Prostate gland (tissue), 2 donors: Measurements from ENCODE around the gene NSG2. TPM values are rescaled to one million over a fixed set of nuclear protein-coding genes. Genes with fewer than 3 reads are reported as not detected.

Source experiments
- DNase-seq: peaks from one replicate; pipeline ENCODE4 v3.0.0-alpha.2; 2019; ENCODE audit warnings: low spot score
- H3K27ac ChIP-seq, 2 donors: fragments of 200-600 bp; sonication (generic); 2 replicates each; pipeline ENCODE4 v1.5.1; 2017 to 2019
- H3K27me3 ChIP-seq: fragments of 200-600 bp; sonication (generic); replicated peaks from 2 replicates; pipeline ENCODE4 v1.5.1; 2019; ENCODE audit not compliant: insufficient read depth
- H3K36me3 ChIP-seq, 2 donors: fragments of 200-600 bp; sonication (generic); 1 replicate in 1 of 2; 2 replicates in 1 of 2; pipeline versions ENCODE4 v1.5.1 to v1.8.1; 2017 to 2019
- H3K4me1 ChIP-seq: fragments of 200-600 bp; sonication (generic); replicated peaks from 2 replicates; pipeline ENCODE4 v1.5.1; 2019
- H3K4me3 ChIP-seq, 2 donors: fragments of 200-600 bp; sonication (generic); 2 replicates each; pipeline ENCODE4 v1.5.1; 2017 to 2019
- H3K9me3 ChIP-seq: fragments of 200-600 bp; sonication (generic); 2 replicates; pipeline ENCODE4 v1.5.1; 2017
- POLR2A ChIP-seq: fragments of 450-650 bp; IDR thresholded peaks from one replicate; pipeline ENCODE4 v1.6.1; 2016; ENCODE audit warnings: antibody characterized with exemption, mild to moderate bottlenecking
- POLR2AphosphoS5 ChIP-seq: sonication (generic); formaldehyde crosslinking; IDR thresholded peaks from one replicate; pipeline ENCODE4 v1.6.1; 2017; ENCODE audit warnings: antibody characterized with exemption
- WGBS: methylation state at CpG from one replicate; pipeline ENCODE4 v1.1.5; 2018; 5-methylcytosine and 5-hydroxymethylcytosine counted together
- intact Hi-C: fragments of 100-400 bp; cut with DNase I; formaldehyde crosslinking; loops from one replicate; pipeline ENCODE4 v1.14.2; 2022
- total RNA-seq, 2 donors: library from RNA; depleted of rRNA; stranded (reverse); fragments of >200 nt; gene quantifications; one replicate each; pipeline ENCODE4 v1.1.0, GENCODE V29; 2016
- TF ChIP-seq, protein P1 (sequence below), 4 experiments: fragments of 200-600 bp in 2 of 4; fragments of 450-650 bp in 2 of 4; sonication (generic) in 2 of 4; IDR thresholded peaks; 1 replicate in 3 of 4; 2 replicates in 1 of 4; pipeline ENCODE4 v1.5.1; 2016 to 2019; ENCODE audit warnings: antibody characterized with exemption in 4 of 4, mild to moderate bottlenecking in 2 of 4, moderate library complexity in 2 of 4

NSG2 gene
- total RNA-seq, 2 donors from 2014 or later = 0.74 TPM; not detected in 1

- no peak for DNase-seq
- Histone ChIP-seq H3K9me3 (no peaks in the 10 kb centered on the region), H3K27me3 (no peaks in the 10 kb centered on the region), H3K36me3 (no peaks in the 10 kb centered on the region), H3K27ac (no peak overlapping the region), H3K4me3 (no peak overlapping the region), H3K4me1 (no peaks in the 10 kb centered on the region)
- intact Hi-C loops = no loop called here
- TF ChIP-seq POLR2AphosphoS5 (no peak), POLR2A (no peak)
- TF ChIP-seq, protein P1, sequence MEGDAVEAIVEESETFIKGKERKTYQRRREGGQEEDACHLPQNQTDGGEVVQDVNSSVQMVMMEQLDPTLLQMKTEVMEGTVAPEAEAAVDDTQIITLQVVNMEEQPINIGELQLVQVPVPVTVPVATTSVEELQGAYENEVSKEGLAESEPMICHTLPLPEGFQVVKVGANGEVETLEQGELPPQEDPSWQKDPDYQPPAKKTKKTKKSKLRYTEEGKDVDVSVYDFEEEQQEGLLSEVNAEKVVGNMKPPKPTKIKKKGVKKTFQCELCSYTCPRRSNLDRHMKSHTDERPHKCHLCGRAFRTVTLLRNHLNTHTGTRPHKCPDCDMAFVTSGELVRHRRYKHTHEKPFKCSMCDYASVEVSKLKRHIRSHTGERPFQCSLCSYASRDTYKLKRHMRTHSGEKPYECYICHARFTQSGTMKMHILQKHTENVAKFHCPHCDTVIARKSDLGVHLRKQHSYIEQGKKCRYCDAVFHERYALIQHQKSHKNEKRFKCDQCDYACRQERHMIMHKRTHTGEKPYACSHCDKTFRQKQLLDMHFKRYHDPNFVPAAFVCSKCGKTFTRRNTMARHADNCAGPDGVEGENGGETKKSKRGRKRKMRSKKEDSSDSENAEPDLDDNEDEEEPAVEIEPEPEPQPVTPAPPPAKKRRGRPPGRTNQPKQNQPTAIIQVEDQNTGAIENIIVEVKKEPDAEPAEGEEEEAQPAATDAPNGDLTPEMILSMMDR (IDR thresholded peaks at IDR 0.05) = no peak
- WGBS = 73% methylated on average over 17 of the region's 17 CpGs
These were observed 61.6 kb downstream of the NSG2 start for GRCh38 chr5:174106997-174107655.

GRCh38 chr5:174108745-174109144 lies 63.2 kb downstream of the NSG2 start:
- intact Hi-C loops = no loop called here
- TF ChIP-seq POLR2A = no peak
- H3K36me3 ChIP-seq = no peaks in the 10 kb centered on the region
- no peak overlapping the region for H3K4me3 ChIP-seq
- no peak overlapping the region for H3K27ac ChIP-seq
- DNase-seq = no peak
- H3K27me3 ChIP-seq = no peaks in the 10 kb centered on the region
- H3K4me1 ChIP-seq = no peaks in the 10 kb centered on the region
- WGBS = 89% methylated on average over 6 of the region's 6 CpGs
- no peaks in the 10 kb centered on the region for H3K9me3 ChIP-seq

- no peak overlapping the region for H3K4me3 ChIP-seq
- TF ChIP-seq POLR2AphosphoS5 (no peak), POLR2A (no peak)
- TF ChIP-seq, protein P1 (IDR thresholded peaks at IDR 0.05) = no peak
- H3K36me3 ChIP-seq = no peaks in the 10 kb centered on the region
- H3K27ac ChIP-seq = no peak overlapping the region
- DNase-seq = no peak
- no peaks in the 10 kb centered on the region for H3K4me1 ChIP-seq
- H3K9me3 ChIP-seq = no peaks in the 10 kb centered on the region
- 72% methylated on average over 10 of the region's 10 CpGs for WGBS
- no peaks in the 10 kb centered on the region for H3K27me3 ChIP-seq
- intact Hi-C loops = no loop called here
These were observed 64.3 kb downstream of the NSG2 start for GRCh38 chr5:174109698-174110260.

- no peaks in the 10 kb centered on the region for H3K27me3 ChIP-seq
- TF ChIP-seq POLR2A (no peak), POLR2AphosphoS5 (no peak)
- TF ChIP-seq, protein P1 (IDR thresholded peaks at IDR 0.05) = no peak
- H3K4me1 ChIP-seq = no peaks in the 10 kb centered on the region
- no peaks in the 10 kb centered on the region for H3K36me3 ChIP-seq
- WGBS = 86% methylated on average over 7 of the region's 7 CpGs
- H3K27ac ChIP-seq = no peak overlapping the region
- intact Hi-C loops = no loop called here
- no peak for DNase-seq
- H3K9me3 ChIP-seq = no peaks in the 10 kb centered on the region
- no peak overlapping the region for H3K4me3 ChIP-seq
These were observed 64.8 kb downstream of the NSG2 start for GRCh38 chr5:174110310-174110709.

GRCh38 chr5:174111287-174111973 lies 65.9 kb downstream of the NSG2 start:
- DNase-seq = no peak
- Histone ChIP-seq H3K4me3 (no peak overlapping the region), H3K27me3 (no peaks in the 10 kb centered on the region), H3K9me3 (no peaks in the 10 kb centered on the region), H3K4me1 (no peaks in the 10 kb centered on the region), H3K27ac (no peak overlapping the region), H3K36me3 (no peaks in the 10 kb centered on the region)
- intact Hi-C loops = no loop called here
- 81% methylated on average over 13 of the region's 13 CpGs for WGBS
- TF ChIP-seq POLR2A (no peak), POLR2AphosphoS5 (no peak)
- TF ChIP-seq, protein P1 (IDR thresholded peaks at IDR 0.05) = no peak
